Trophoblast cell (in vitro differentiated cells and primary cell): ENCODE data around the gene FITM1.

Source experiments
- DNase-seq, 2 donors: peaks; one replicate each; pipeline ENCODE4 v3.0.0-alpha.2; 2016
- H2AFZ ChIP-seq: 2 replicates; pipeline ENCODE4 v1.6.1; 2013; ENCODE audit warnings: low read length, moderate library complexity, mild to moderate bottlenecking; ENCODE audit not compliant: insufficient read depth, poor library complexity
- H2AK5ac ChIP-seq: 2 replicates; pipeline ENCODE4 v1.6.1; 2013; ENCODE audit warnings: mild to moderate bottlenecking, low read length
- H2BK120ac ChIP-seq: 2 replicates; pipeline ENCODE4 v1.6.1; 2013; ENCODE audit warnings: low read length, mild to moderate bottlenecking, moderate library complexity; ENCODE audit not compliant: insufficient read depth, poor library complexity
- H2BK12ac ChIP-seq: 2 replicates; pipeline ENCODE4 v1.6.1; 2013; ENCODE audit warnings: mild to moderate bottlenecking, low read length, moderate library complexity
- H2BK5ac ChIP-seq: 2 replicates; pipeline ENCODE4 v1.6.1; 2013; ENCODE audit warnings: low read length, low read depth, moderate library complexity, mild to moderate bottlenecking; ENCODE audit not compliant: poor library complexity
- H3K14ac ChIP-seq: 2 replicates; pipeline ENCODE4 v1.6.1; 2013; ENCODE audit warnings: mild to moderate bottlenecking, low read length
- H3K18ac ChIP-seq: 2 replicates; pipeline ENCODE4 v1.6.1; 2013; ENCODE audit warnings: mild to moderate bottlenecking, low read length
- H3K23ac ChIP-seq: 2 replicates; pipeline ENCODE4 v1.6.1; 2013; ENCODE audit warnings: low read length
- H3K27ac ChIP-seq: 2 replicates; pipeline ENCODE4 v1.5.1; 2013; ENCODE audit warnings: low read depth, mild to moderate bottlenecking, inconsistent platforms, low read length, moderate library complexity
- H3K27me3 ChIP-seq: 2 replicates; pipeline ENCODE4 v1.6.1; 2013; ENCODE audit warnings: inconsistent platforms, mild to moderate bottlenecking, low read length, moderate library complexity; ENCODE audit not compliant: insufficient read depth
- H3K36me3 ChIP-seq, 2 experiments: 1 replicate in 1 of 2; 2 replicates in 1 of 2; pipeline ENCODE4 v1.6.1; 2013; ENCODE audit warnings: low read length in 2 of 2, mild to moderate bottlenecking in 2 of 2, moderate library complexity in 1 of 2; ENCODE audit not compliant: insufficient read depth in 2 of 2, control insufficient read depth in 1 of 2
- H3K4ac ChIP-seq: 2 replicates; pipeline ENCODE4 v1.6.1; 2013; ENCODE audit warnings: low read depth, mild to moderate bottlenecking, low read length, moderate library complexity
- H3K4me1 ChIP-seq, 2 experiments: 1 replicate in 1 of 2; 2 replicates in 1 of 2; pipeline ENCODE4 v1.6.1; 2013; ENCODE audit warnings: low read length in 2 of 2, mild to moderate bottlenecking in 2 of 2, moderate library complexity in 1 of 2; ENCODE audit not compliant: insufficient read depth in 2 of 2, control insufficient read depth in 1 of 2
- H3K4me2 ChIP-seq: 2 replicates; pipeline ENCODE4 v1.6.1; 2013; ENCODE audit warnings: inconsistent platforms, mild to moderate bottlenecking, low read length, moderate library complexity
- H3K4me3 ChIP-seq: 2 replicates; pipeline ENCODE4 v1.5.1; 2013; ENCODE audit warnings: mild to moderate bottlenecking, low read depth, low read length, inconsistent platforms
- H3K79me1 ChIP-seq: one replicate; pipeline ENCODE4 v1.6.1; 2013; ENCODE audit warnings: low read length
- H3K79me2 ChIP-seq: 2 replicates; pipeline ENCODE4 v1.6.1; 2013; ENCODE audit warnings: low read length, mild to moderate bottlenecking; ENCODE audit not compliant: control insufficient read depth, insufficient read depth, poor library complexity
- H3K9ac ChIP-seq: 2 replicates; pipeline ENCODE4 v1.6.1; 2013; ENCODE audit warnings: mild to moderate bottlenecking, low read length
- H3K9me3 ChIP-seq: 2 replicates; pipeline ENCODE4 v1.6.1; 2013; ENCODE audit warnings: low read depth, mild to moderate bottlenecking, control low read depth, inconsistent platforms, low read length; ENCODE audit not compliant: insufficient read depth
- H4K12ac ChIP-seq: 2 replicates; pipeline ENCODE4 v1.6.1; 2013; ENCODE audit warnings: low read depth, mild to moderate bottlenecking, low read length, moderate library complexity
- H4K8ac ChIP-seq: 2 replicates; pipeline ENCODE4 v1.6.1; 2013; ENCODE audit warnings: low read depth, mild to moderate bottlenecking, low read length, moderate library complexity
- H4K91ac ChIP-seq: one replicate; pipeline ENCODE4 v1.6.1; 2013; ENCODE audit warnings: low read depth, mild to moderate bottlenecking, low read length, moderate library complexity
- WGBS: extraction: QIAGEN DNeasy Blood & Tissue Kit; methylation state at CpG from one replicate; pipeline ENCODE4 v1.1.7; 2013; ENCODE audit warnings: missing lambda C conversion rate; ENCODE audit not compliant: insufficient read length, insufficient coverage; ENCODE audit errors: extremely low coverage; 5-methylcytosine and 5-hydroxymethylcytosine counted together

The FITM1 gene

GRCh38 chr14:24095271-24096068 is 35.0 kb upstream of the FITM1 start:
- Histone ChIP-seq H3K9me3 (peaks cover 2% of the 10 kb centered on the region), H4K91ac (no peak overlapping the region), H2AFZ (peak overlapping the region; percentile 53), H3K14ac (peak overlapping the region; percentile 28), H4K8ac (peak overlapping the region; percentile 77), H3K4me1 (peaks cover 0 to 14% of the 10 kb centered on the region in 2 experiments), H2AK5ac (no peak overlapping the region), H2BK120ac (no peak overlapping the region), H3K9ac (no peak overlapping the region), H3K27ac (no peak overlapping the region), H3K79me1 (peaks cover 11% of the 10 kb centered on the region), H2BK12ac (no peak overlapping the region), H4K12ac (no peak overlapping the region), H3K79me2 (peaks cover 6% of the 10 kb centered on the region), H3K36me3 (peaks cover 12 to 17% of the 10 kb centered on the region in 2 experiments), H3K23ac (no peak overlapping the region), H3K4ac (no peak overlapping the region), H3K18ac (no peak overlapping the region), H3K27me3 (no peaks in the 10 kb centered on the region), H3K4me2 (peak overlapping the region; percentile 88), H2BK5ac (no peak overlapping the region), H3K4me3 (no peak overlapping the region)
- WGBS = no CpG with 5 or more reads among the region's 12 CpGs
- no peak for DNase-seq

GRCh38 chr14:24096545-24097181 is 33.8 kb upstream of the FITM1 start:
- no CpG with 5 or more reads among the region's 8 CpGs for WGBS
- no peak for DNase-seq
- H3K27ac ChIP-seq = no peak overlapping the region
- H3K4ac ChIP-seq = no peak overlapping the region
- no peak overlapping the region for H4K91ac ChIP-seq
- peaks cover 2% of the 10 kb centered on the region for H3K9me3 ChIP-seq
- H3K36me3 ChIP-seq = peaks cover 15 to 17% of the 10 kb centered on the region in 2 experiments
- no peak overlapping the region for H3K4me3 ChIP-seq
- H3K79me1 ChIP-seq = peaks cover 11% of the 10 kb centered on the region
- H3K4me1 ChIP-seq = peaks cover 0 to 14% of the 10 kb centered on the region in 2 experiments
- H3K27me3 ChIP-seq = no peaks in the 10 kb centered on the region
- no peak overlapping the region for H3K18ac ChIP-seq
- no peak overlapping the region for H2AFZ ChIP-seq
- H3K14ac ChIP-seq = no peak overlapping the region
- H3K4me2 ChIP-seq = no peak overlapping the region
- no peak overlapping the region for H2BK12ac ChIP-seq
- H2AK5ac ChIP-seq = no peak overlapping the region
- H3K79me2 ChIP-seq = peaks cover 6% of the 10 kb centered on the region
- H3K23ac ChIP-seq = no peak overlapping the region
- no peak overlapping the region for H4K12ac ChIP-seq
- no peak overlapping the region for H3K9ac ChIP-seq
- H4K8ac ChIP-seq = no peak overlapping the region
- H2BK5ac ChIP-seq = no peak overlapping the region
- H2BK120ac ChIP-seq = no peak overlapping the region

- WGBS = no CpG with 5 or more reads among the region's 16 CpGs
- no peak for DNase-seq
- peaks cover 3% of the 10 kb centered on the region for H3K9me3 ChIP-seq
- no peak overlapping the region for H2AK5ac ChIP-seq
- no peak overlapping the region for H2BK5ac ChIP-seq
- peaks cover 18 to 25% of the 10 kb centered on the region in 2 experiments for H3K36me3 ChIP-seq
- H3K23ac ChIP-seq = no peak overlapping the region
- H4K12ac ChIP-seq = peak overlapping the region; percentile 26
- H2AFZ ChIP-seq = no peak overlapping the region
- no peak overlapping the region for H2BK12ac ChIP-seq
- H3K79me1 ChIP-seq = peaks cover 11% of the 10 kb centered on the region
- H3K79me2 ChIP-seq = peaks cover 6% of the 10 kb centered on the region
- no peak overlapping the region for H2BK120ac ChIP-seq
- no peak overlapping the region for H3K9ac ChIP-seq
- H3K4me2 ChIP-seq = no peak overlapping the region
- peaks cover 0 to 14% of the 10 kb centered on the region in 2 experiments for H3K4me1 ChIP-seq
- no peaks in the 10 kb centered on the region for H3K27me3 ChIP-seq
- H4K8ac ChIP-seq = no peak overlapping the region
- no peak overlapping the region for H3K4me3 ChIP-seq
- no peak overlapping the region for H3K4ac ChIP-seq
- no peak overlapping the region for H3K18ac ChIP-seq
- no peak overlapping the region for H3K14ac ChIP-seq
- no peak overlapping the region for H3K27ac ChIP-seq
- H4K91ac ChIP-seq = no peak overlapping the region
Measured at GRCh38 chr14:24098229-24098926, 32.1 kb upstream of the FITM1 start.

- H3K14ac ChIP-seq = no peak overlapping the region
- no peaks in the 10 kb centered on the region for H3K27me3 ChIP-seq
- H2AK5ac ChIP-seq = no peak overlapping the region
- H4K12ac ChIP-seq = no peak overlapping the region
- no peak overlapping the region for H2BK5ac ChIP-seq
- peaks cover 0 to 8% of the 10 kb centered on the region in 2 experiments for H3K4me1 ChIP-seq
- no peak overlapping the region for H3K4me2 ChIP-seq
- H3K9me3 ChIP-seq = peaks cover 7% of the 10 kb centered on the region
- no peak overlapping the region for H3K23ac ChIP-seq
- H3K18ac ChIP-seq = no peak overlapping the region
- no CpG with 5 or more reads among the region's 17 CpGs for WGBS
- peaks cover 7% of the 10 kb centered on the region for H3K79me1 ChIP-seq
- no peak overlapping the region for H3K27ac ChIP-seq
- H3K79me2 ChIP-seq = peaks cover 6% of the 10 kb centered on the region
- H3K4me3 ChIP-seq = no peak overlapping the region
- H2BK12ac ChIP-seq = no peak overlapping the region
- H3K9ac ChIP-seq = no peak overlapping the region
- peaks cover 22 to 29% of the 10 kb centered on the region in 2 experiments for H3K36me3 ChIP-seq
- H4K91ac ChIP-seq = no peak overlapping the region
- no peak overlapping the region for H2AFZ ChIP-seq
- no peak overlapping the region for H4K8ac ChIP-seq
- no peak overlapping the region for H3K4ac ChIP-seq
- no peak for DNase-seq
- no peak overlapping the region for H2BK120ac ChIP-seq
Measured at GRCh38 chr14:24098927-24099813, 31.3 kb upstream of the FITM1 start.
